NB4 (cell line): ENCODE data around the gene NHLRC4.
A peak's percentile ranks its signal among the peaks of the same experiment; 100 is the strongest.
"Not testable (repeated sequence)": the region's sequence is repeated elsewhere in the genome, so short reads cannot be mapped to it uniquely, and the experiment has no call there.

ENCODE experiments used
- DNase-seq: peaks from one replicate; pipeline ENCODE4 v3.0.0; 2010; ENCODE audit warnings: low read depth
- H3K4me3 ChIP-seq: one replicate; pipeline ENCODE4 v1.5.1; 2011; ENCODE audit warnings: mild to moderate bottlenecking, low read depth, low read length, moderate library complexity
- MYC ChIP-seq: IDR thresholded peaks from 2 replicates; pipeline ENCODE4 v1.6.1; 2011; ENCODE audit warnings: low read depth, low read length
- POLR2A ChIP-seq: IDR thresholded peaks from 2 replicates; pipeline ENCODE4 v1.6.1; 2011; ENCODE audit warnings: mild to moderate bottlenecking; ENCODE audit not compliant: insufficient read length; ENCODE audit errors: extremely low read depth
- TF ChIP-seq, protein P1 (sequence below): IDR thresholded peaks from 2 replicates; pipeline ENCODE4 v1.6.1; 2011; ENCODE audit warnings: low read depth, low read length
- TF ChIP-seq, protein P2 (sequence below): IDR thresholded peaks from one replicate; pipeline ENCODE4 v1.5.1; 2012; ENCODE audit warnings: low read depth, low read length

NHLRC4 gene

DNA sequence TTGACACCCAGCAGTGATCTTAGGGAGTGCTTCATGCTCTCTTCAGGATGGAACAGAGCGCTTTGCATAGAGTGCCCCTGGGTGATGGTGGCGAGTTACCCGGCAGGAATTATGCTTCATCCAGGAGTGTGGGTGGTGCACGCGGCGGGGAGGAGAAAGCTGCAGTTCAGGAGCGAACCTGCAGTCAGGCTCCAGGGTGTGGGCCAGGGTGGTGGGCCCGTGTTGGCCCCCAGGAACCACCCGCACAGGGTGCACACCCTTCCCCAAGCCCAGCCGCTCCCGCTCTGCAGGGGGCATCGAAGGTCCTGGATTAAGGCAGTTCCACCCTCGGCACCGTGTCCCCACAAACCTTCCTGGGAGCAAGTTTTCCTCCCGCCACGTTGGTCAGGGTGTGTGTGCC lies 27.0 kb downstream of the NHLRC4 start:
- peak overlapping the region; percentile 17 for H3K4me3 ChIP-seq
- DNase-seq, result no peak
- TF ChIP-seq MYC, result no peak
- TF ChIP-seq, protein P1, sequence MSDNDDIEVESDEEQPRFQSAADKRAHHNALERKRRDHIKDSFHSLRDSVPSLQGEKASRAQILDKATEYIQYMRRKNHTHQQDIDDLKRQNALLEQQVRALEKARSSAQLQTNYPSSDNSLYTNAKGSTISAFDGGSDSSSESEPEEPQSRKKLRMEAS, result no peak
- TF ChIP-seq, protein P2, sequence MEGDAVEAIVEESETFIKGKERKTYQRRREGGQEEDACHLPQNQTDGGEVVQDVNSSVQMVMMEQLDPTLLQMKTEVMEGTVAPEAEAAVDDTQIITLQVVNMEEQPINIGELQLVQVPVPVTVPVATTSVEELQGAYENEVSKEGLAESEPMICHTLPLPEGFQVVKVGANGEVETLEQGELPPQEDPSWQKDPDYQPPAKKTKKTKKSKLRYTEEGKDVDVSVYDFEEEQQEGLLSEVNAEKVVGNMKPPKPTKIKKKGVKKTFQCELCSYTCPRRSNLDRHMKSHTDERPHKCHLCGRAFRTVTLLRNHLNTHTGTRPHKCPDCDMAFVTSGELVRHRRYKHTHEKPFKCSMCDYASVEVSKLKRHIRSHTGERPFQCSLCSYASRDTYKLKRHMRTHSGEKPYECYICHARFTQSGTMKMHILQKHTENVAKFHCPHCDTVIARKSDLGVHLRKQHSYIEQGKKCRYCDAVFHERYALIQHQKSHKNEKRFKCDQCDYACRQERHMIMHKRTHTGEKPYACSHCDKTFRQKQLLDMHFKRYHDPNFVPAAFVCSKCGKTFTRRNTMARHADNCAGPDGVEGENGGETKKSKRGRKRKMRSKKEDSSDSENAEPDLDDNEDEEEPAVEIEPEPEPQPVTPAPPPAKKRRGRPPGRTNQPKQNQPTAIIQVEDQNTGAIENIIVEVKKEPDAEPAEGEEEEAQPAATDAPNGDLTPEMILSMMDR, result no peak
- TF ChIP-seq POLR2A, result no peak

DNA sequence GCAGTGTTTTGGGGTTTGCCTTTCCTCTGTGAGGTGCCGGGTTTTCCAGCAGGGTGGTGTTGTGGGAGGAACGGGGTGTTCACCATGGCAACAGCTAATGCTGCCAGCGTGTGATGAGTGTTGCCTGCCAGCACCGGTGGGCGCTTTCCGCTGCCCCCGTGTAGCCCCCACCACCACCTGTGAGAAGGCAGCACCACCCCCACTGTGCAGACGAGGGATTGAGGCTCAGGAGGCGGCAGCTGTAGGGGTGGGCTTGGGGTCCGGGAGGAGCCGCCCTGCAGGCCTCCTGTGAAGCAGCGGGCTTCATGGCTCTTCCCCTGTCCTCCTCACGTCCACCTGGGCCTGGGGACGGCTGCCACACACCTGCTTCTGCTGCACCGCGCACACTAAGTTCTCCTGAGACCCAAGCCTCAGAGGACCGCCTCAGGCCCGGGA lies 28.3 kb downstream of the NHLRC4 start:
- DNase-seq, result no peak
- H3K4me3 ChIP-seq, result no peak overlapping the region
- TF ChIP-seq, protein P2, result no peak
- TF ChIP-seq MYC, result no peak

DNA sequence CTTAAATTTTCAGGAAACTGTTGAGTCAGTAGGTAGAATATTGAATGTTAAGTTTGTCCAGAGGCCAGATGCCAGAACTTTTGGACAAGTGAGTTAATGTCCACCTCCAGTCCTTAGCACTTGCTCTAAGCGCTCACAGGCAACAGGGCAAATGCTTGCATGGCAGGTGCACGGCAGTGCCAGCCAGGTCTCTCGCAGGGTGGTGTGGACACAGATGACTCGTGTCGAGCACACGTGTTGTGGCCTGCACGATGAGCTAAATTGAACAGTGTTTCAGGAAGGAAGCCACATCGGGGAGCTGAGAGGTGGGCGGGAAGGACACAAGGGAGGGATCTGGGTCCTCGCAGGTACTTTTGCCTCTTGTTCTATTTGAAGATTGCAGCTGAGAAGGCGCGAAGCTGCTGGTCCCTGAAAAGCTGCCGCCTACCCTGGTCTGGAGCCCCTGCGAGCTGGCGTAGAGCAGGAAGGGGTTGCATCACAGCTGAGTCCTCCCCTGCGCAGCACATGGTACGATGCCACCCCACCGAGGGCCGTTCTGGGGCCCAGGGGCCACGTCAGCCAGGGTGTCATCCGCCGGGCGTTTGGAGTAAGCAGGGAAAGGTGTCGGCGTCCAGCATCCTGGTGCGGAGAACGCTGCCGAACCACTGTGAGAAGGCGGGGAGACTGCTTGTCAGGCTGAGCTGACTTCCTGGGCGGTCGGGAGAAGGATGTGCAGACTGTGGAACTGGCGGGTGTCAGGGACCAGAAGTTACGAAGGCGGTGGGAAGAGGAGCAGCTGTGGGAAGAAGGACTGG lies 29.3 kb downstream of the NHLRC4 start:
- no peak overlapping the region for H3K4me3 ChIP-seq
- DNase-seq, result peak; percentile 55
- TF ChIP-seq, protein P2, result no peak
- TF ChIP-seq POLR2A, result no peak
- TF ChIP-seq, protein P1, result peak; percentile 71; the same call in 1 of the 2 replicates
- TF ChIP-seq MYC, result peak; percentile 30; the same call in 1 of the 2 replicates

DNA sequence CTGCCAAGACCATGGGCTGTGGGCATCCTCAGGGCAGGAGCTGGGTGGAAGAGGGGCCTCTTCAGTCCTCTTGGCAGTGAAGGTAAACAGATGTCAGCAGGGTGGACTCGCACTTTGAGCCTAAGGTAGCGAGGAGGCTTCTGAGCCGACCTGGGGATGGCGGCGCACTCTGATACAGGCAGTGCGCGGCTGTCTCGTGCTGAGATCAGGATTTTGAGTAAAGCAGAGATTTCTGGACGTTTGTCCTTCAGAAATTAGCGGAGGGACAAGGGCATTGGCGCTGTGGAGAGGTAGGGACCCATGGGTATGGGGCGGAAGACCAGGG lies 29.9 kb downstream of the NHLRC4 start:
- TF ChIP-seq MYC, result no peak
- TF ChIP-seq, protein P2, result no peak
- TF ChIP-seq, protein P1, result no peak
- TF ChIP-seq POLR2A, result no peak

DNA sequence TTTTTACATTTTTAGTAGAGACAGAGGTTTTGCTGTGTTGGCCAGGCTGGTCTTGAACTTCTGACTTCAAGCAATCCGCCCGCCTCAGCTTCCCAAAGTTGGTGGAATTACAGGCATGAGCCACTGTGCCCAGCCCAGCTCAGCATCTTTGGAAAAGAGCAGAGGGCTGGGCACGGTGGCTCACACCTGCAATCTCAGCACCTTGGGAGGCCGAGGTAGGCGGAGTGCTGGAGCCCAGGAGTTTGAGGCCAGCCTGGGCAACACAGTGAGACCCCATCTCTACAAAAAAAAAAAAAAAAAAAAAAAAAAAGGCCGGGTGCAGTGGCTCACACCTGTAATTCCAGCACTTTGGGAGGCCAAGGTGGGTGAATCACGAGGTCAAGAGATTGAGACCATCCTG lies 30.9 kb downstream of the NHLRC4 start:
- not testable (repeated sequence) for DNase-seq

More for the DNA sequence above, 29.9 kb downstream of the NHLRC4 start:
- no peak for DNase-seq
- H3K4me3 ChIP-seq, result no peak overlapping the region

DNA sequence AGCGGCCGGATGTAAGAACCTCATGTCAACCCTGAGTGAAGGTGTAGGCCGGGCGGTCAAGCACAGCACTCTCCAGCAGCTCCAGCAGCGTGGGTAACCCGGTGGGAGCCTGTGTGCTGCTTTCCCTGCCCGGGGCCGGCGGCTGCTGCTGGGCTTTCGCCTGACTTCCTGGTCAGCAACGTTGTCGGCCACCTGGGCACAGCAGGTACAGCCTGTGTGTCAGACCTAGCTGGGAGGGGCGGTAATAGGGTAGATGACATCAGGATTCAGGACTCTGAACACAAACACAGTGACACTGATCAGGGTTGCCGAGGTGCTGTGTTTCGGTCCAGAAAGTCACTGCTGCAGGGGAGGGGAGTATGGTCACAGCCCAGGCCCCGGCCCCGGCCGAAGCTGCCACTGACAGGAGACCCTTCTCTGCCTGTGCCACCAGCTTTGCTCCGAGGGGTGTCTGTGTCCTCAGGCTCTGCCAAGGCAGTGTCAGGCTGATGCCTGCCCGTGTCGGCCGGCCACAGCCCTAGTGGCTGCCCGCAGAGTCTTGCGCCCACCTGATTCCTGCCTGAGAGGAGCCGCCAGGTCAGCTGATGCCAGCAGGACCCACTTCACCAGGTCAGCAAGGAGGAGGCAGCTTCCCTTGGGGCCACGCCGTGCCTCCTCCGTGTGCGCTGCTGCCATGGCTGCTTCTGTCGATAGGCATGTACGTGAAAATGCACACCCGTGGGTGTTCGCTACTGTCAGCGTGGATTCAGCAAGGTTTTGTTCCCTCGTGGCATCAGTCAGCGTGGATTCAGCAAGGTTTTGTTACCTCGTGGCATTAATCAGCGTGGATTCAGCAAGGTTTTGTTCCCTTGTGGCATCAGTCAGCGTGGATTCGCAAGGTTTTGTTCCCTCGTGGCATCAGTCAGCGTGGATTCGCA lies 32.3 kb downstream of the NHLRC4 start:
- no peak overlapping the region for H3K4me3 ChIP-seq
- no peak for DNase-seq
- TF ChIP-seq, protein P1, result no peak
- TF ChIP-seq POLR2A (no peak), MYC (no peak)
- TF ChIP-seq, protein P2, result no peak

More for the DNA sequence above, 30.9 kb downstream of the NHLRC4 start:
- H3K4me3 ChIP-seq, result not testable (repeated sequence)
